GM13976 (cell line): ENCODE data around the gene AMER1.

Experiments
- DNase-seq: peaks from one replicate; pipeline ENCODE4 v3.0.0; 2012; ENCODE audit warnings: low spot score
- CTCF ChIP-seq: IDR thresholded peaks from 2 replicates; pipeline ENCODE4 v1.5.1; 2012; ENCODE audit warnings: borderline replicate concordance, mild to moderate bottlenecking; ENCODE audit not compliant: insufficient read depth; ENCODE audit errors: extremely low read depth, missing control alignments, control extremely low read depth
- in situ Hi-C: fragments of 300-500 bp; cut with MboI; formaldehyde crosslinking; loops from one replicate; pipeline ENCODE4 v1.12.0; 2022; ENCODE audit warnings: low sequenced_read_pairs, mixed read lengths, inconsistent platforms; ENCODE audit not compliant: unreplicated experiment

AMER1 gene

GRCh38 chrX:64187762-64188150, 17.8 kb downstream of the AMER1 start:
- TF ChIP-seq CTCF: no peak
- DNase-seq: no peak
- in situ Hi-C loops: no loop called here

GRCh38 chrX:64186974-64187761, 18.3 kb downstream of the AMER1 start:
- in situ Hi-C loops: no loop called here
- no peak for DNase-seq
- no peak for TF ChIP-seq CTCF

- TF ChIP-seq CTCF: no peak
- DNase-seq: peak; percentile 1
- in situ Hi-C loops: no loop called here
Measured at GRCh38 chrX:64184396-64184795, 21.1 kb downstream of the AMER1 start.

- in situ Hi-C loops: no loop called here
- no peak for TF ChIP-seq CTCF
- no peak for DNase-seq
Measured at GRCh38 chrX:64182208-64182607, 23.3 kb downstream of the AMER1 start.

GRCh38 chrX:64176876-64177275, 28.6 kb downstream of the AMER1 start:
- in situ Hi-C loops: no loop called here

GRCh38 chrX:64169988-64170387, 35.5 kb downstream of the AMER1 start:
- in situ Hi-C loops: no loop called here
- TF ChIP-seq CTCF: no peak
- no peak for DNase-seq

More at GRCh38 chrX:64176876-64177275, 28.6 kb downstream of the AMER1 start:
- TF ChIP-seq CTCF: no peak
- DNase-seq: no peak
